Lung (tissue), 12 donors: ENCODE results near the gene GPATCH1. TPM values are rescaled to one million over a fixed set of nuclear protein-coding genes. Genes with fewer than 3 reads are reported as not detected.

Experiments
- ATAC-seq: fragments of 200-7000 bp; cut with Tn5 transposase; one replicate; pipeline ENCODE4 v1.9.1; 2020; ENCODE audit warnings: moderate number of reproducible peaks; ENCODE audit not compliant: insufficient read depth, low FRiP score
- DNase-seq, 3 donors: peaks; one replicate each; pipeline ENCODE4 v3.0.0-alpha.2; 2013 to 2017
- H3K27ac ChIP-seq, 2 donors: one replicate each; pipeline ENCODE4 v1.5.1; 2013; ENCODE audit warnings: mild to moderate bottlenecking in 2 of 2, moderate library complexity in 2 of 2, control low read depth in 1 of 2, inconsistent platforms in 1 of 2, low read depth in 1 of 2, low read length in 1 of 2
- H3K27me3 ChIP-seq, 3 donors: one replicate each; pipeline ENCODE4 v1.5.1; 2013; ENCODE audit warnings: low read length in 2 of 3; ENCODE audit not compliant: control insufficient read depth in 3 of 3, insufficient read depth in 3 of 3
- H3K36me3 ChIP-seq, 4 donors: one replicate each; pipeline ENCODE4 v1.5.1; 2013; ENCODE audit warnings: low read length in 4 of 4, mild to moderate bottlenecking in 1 of 4, moderate library complexity in 1 of 4; ENCODE audit not compliant: control insufficient read depth in 4 of 4, insufficient read depth in 4 of 4
- H3K4me1 ChIP-seq, 5 donors: one replicate each; pipeline ENCODE4 v1.5.1; 2013; ENCODE audit warnings: low read length in 5 of 5, mild to moderate bottlenecking in 2 of 5, moderate library complexity in 1 of 5; ENCODE audit not compliant: control insufficient read depth in 5 of 5, insufficient read depth in 5 of 5
- H3K4me3 ChIP-seq: one replicate; pipeline ENCODE4 v1.5.1; 2013; ENCODE audit warnings: mild to moderate bottlenecking, control low read depth, moderate library complexity
- H3K9ac ChIP-seq, 2 donors: one replicate each; pipeline ENCODE4 v1.5.1; 2013; ENCODE audit warnings: low read length in 2 of 2, control low read depth in 1 of 2; ENCODE audit not compliant: insufficient read depth in 1 of 2
- H3K9me3 ChIP-seq, 4 donors: one replicate each; pipeline ENCODE4 v1.5.1; 2013; ENCODE audit warnings: low read length in 3 of 4, mild to moderate bottlenecking in 1 of 4, moderate library complexity in 1 of 4; ENCODE audit not compliant: control insufficient read depth in 4 of 4, insufficient read depth in 3 of 4
- WGBS, 2 donors: extraction: QIAGEN DNeasy Blood & Tissue Kit; methylation state at CpG; one replicate each; pipeline ENCODE4 v1.1.7; 2013; 5-methylcytosine and 5-hydroxymethylcytosine counted together
- polyA plus RNA-seq, 2 donors: library from polyadenylated mRNA; stranded (reverse); fragments of 200-250 nt; gene quantifications; one replicate each; pipeline ENCODE4 v1.2.1, GENCODE V29; 2013
- total RNA-seq, 2 donors: library from RNA; depleted of rRNA in 1 of 2; stranded (reverse); fragments of >200 nt in 1 of 2; gene quantifications; one replicate each; pipeline ENCODE4 v1.2.1, GENCODE V29; 2014 to 2021
- TF ChIP-seq, protein P1 (sequence below): IDR thresholded peaks from 2 replicates; pipeline ENCODE4 v1.5.1; 2012; ENCODE audit warnings: mild to moderate bottlenecking; ENCODE audit errors: control extremely low read depth, extremely low read depth
- donor health status: control.
- donor health status: control.
- donor health status: Bipolar disorder and iron deficiency.
- donor health status: healthy.
- donor health status: DM: yes; HTN: yes; CAD: no.

The GPATCH1 gene
- total and polyA plus RNA-seq, 4 donors: 3.8 to 12.3 (median 6.0) TPM

DNA sequence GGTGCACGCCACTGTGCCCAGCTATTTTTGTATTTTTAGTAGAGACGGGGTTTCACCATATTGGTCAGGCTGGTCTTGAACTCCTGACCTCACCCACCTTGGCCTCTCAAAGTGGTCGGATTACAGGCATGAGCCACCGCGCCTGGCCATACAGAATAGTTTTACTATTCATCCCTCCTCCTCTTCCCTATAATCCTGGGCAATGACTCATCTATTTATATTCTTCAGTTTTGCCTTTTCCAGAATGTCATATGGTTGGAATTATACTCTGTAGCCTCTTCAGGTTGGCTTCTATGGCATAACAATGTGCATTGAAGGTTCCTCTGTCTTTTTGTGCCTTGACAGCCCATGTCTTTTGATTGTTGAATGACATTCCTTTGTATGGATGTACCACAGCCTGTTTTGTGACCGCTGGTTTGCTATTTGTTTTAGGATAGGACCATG, 91.0 kb downstream of the GPATCH1 start:
- TF ChIP-seq, protein P1, sequence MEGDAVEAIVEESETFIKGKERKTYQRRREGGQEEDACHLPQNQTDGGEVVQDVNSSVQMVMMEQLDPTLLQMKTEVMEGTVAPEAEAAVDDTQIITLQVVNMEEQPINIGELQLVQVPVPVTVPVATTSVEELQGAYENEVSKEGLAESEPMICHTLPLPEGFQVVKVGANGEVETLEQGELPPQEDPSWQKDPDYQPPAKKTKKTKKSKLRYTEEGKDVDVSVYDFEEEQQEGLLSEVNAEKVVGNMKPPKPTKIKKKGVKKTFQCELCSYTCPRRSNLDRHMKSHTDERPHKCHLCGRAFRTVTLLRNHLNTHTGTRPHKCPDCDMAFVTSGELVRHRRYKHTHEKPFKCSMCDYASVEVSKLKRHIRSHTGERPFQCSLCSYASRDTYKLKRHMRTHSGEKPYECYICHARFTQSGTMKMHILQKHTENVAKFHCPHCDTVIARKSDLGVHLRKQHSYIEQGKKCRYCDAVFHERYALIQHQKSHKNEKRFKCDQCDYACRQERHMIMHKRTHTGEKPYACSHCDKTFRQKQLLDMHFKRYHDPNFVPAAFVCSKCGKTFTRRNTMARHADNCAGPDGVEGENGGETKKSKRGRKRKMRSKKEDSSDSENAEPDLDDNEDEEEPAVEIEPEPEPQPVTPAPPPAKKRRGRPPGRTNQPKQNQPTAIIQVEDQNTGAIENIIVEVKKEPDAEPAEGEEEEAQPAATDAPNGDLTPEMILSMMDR: no peak
- H3K4me1 ChIP-seq: peaks cover 0 to 10% (median 5%) of the 10 kb centered on the region in 5 donors
- no peaks in the 10 kb centered on the region for H3K36me3 ChIP-seq
- no peaks in the 10 kb centered on the region for H3K27me3 ChIP-seq
- no peaks in the 10 kb centered on the region for H3K9me3 ChIP-seq
- ATAC-seq: no peak
- no peak for DNase-seq
- H3K4me3 ChIP-seq: no peak overlapping the region
- whole genome bisulfite sequencing, 2 donors: 92 to 97% methylated on average over 6 of the region's 6 CpGs
- H3K27ac ChIP-seq: no peak overlapping the region
- H3K9ac ChIP-seq: no peak overlapping the region

DNA sequence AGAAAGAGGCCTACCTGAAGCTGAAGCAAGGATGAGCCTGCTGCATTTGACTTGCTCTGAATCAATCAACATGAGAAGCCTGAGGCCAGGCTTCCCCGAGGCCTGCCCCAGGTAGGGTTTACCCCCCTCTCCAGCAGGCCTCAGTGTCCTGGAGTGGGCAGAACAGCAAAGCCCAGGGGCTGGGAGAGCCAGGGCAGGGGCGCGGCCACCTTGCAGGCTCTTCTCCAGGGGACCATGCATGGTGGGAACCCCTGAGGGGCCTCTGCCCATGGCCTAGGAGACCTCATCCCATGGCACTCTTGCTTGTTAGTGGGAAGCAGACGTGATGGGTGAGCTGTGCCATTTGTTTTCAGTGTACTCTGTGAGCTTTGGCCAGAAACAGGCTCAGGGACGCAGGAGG, 93.2 kb downstream of the GPATCH1 start:
- Histone ChIP-seq H3K4me3 (no peak overlapping the region), H3K36me3 (no peaks in the 10 kb centered on the region), H3K9me3 (no peaks in the 10 kb centered on the region), H3K27me3 (no peaks in the 10 kb centered on the region), H3K27ac (no peak overlapping the region), H3K9ac (no peak overlapping the region), H3K4me1 (peaks cover 0 to 15% (median 5%) of the 10 kb centered on the region in 5 donors)
- no peak for DNase-seq
- ATAC-seq: no peak
- TF ChIP-seq, protein P1: no peak
- WGBS, 2 donors: 84 to 96% methylated on average over 5 of the region's 5 CpGs

GRCh38 chr19:33175156-33175782, 94.3 kb downstream of the GPATCH1 start:
- H3K9ac ChIP-seq: no peak overlapping the region
- H3K4me3 ChIP-seq: no peak overlapping the region

More at GRCh38 chr19:33175156-33175782, 94.3 kb downstream of the GPATCH1 start:
- H3K27me3 ChIP-seq: no peaks in the 10 kb centered on the region
- peaks cover 0 to 15% (median 5%) of the 10 kb centered on the region in 5 donors for H3K4me1 ChIP-seq
- 82 to 91% methylated on average over 10 of the region's 10 CpGs for WGBS, 2 donors
- DNase-seq (no peak), ATAC-seq (no peak)
- TF ChIP-seq, protein P1: no peak
- no peaks in the 10 kb centered on the region for H3K9me3 ChIP-seq
- no peak overlapping the region for H3K27ac ChIP-seq
- H3K36me3 ChIP-seq: no peaks in the 10 kb centered on the region
